IPS-18a (cell line): ENCODE results near the gene IFIH1.

Experiments used
- H3K27ac ChIP-seq: one replicate; pipeline ENCODE4 v1.5.1; 2013; ENCODE audit warnings: low read length
- H3K27me3 ChIP-seq: one replicate; pipeline ENCODE4 v1.6.1; 2013; ENCODE audit warnings: mild to moderate bottlenecking, low read length; ENCODE audit not compliant: control insufficient read depth, insufficient read depth
- H3K36me3 ChIP-seq: one replicate; pipeline ENCODE4 v1.6.1; 2013; ENCODE audit warnings: low read depth, low read length; ENCODE audit not compliant: control insufficient read depth
- H3K4me1 ChIP-seq: one replicate; pipeline ENCODE4 v1.6.1; 2013; ENCODE audit warnings: low read depth, low read length; ENCODE audit not compliant: control insufficient read depth
- H3K4me3 ChIP-seq: one replicate; pipeline ENCODE4 v1.5.1; 2013; ENCODE audit warnings: low read length
- H3K9ac ChIP-seq: one replicate; pipeline ENCODE4 v1.6.1; 2013; ENCODE audit warnings: mild to moderate bottlenecking, low read length, moderate library complexity
- H3K9me3 ChIP-seq: one replicate; pipeline ENCODE4 v1.6.1; 2013; ENCODE audit warnings: low read depth, low read length; ENCODE audit not compliant: control insufficient read depth

IFIH1 gene

DNA sequence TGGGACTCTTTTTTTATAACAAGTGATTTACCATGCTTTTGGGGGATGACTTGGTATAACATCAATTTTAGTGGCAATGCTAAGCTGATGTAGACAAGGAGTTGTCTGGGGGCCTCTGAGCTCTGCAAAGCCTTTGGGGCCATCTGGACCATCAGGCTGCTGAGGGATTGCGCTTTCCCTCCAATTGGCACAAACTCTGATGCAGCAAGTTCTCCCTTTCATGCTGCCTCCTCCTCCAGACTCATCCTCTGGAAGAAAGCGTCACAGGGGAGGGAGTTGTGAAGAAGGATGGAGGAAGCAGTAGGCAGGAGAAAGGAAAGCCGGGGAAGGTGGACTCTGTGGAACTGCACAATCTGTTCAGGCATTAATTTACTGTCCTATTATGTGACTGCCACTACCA, 65.0 kb downstream of the IFIH1 start:
- Histone ChIP-seq H3K4me1 (no peaks in the 10 kb centered on the region), H3K27me3 (no peaks in the 10 kb centered on the region), H3K9me3 (no peaks in the 10 kb centered on the region), H3K36me3 (no peaks in the 10 kb centered on the region), H3K9ac (no peak overlapping the region), H3K27ac (no peak overlapping the region), H3K4me3 (no peak overlapping the region)

DNA sequence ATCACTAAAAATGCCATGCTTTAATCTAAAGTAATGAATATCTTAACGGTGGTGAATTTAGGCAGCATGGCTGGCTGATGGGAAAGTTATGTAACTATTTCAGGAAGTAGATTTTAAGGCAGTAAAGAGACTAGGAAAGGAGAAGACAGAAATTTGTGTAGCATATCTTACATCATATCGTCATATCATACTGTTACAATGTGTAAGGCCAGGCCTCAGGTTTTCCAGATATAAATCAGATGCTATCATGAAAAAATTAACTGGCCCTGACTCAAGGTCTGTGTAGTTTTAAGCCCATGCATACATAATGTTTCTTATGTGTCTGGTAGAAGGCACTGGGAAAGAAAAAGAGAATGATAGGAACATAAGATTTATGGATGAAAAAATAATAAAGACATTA, 66.3 kb downstream of the IFIH1 start:
- H3K4me3 ChIP-seq: no peak overlapping the region
- H3K36me3 ChIP-seq: no peaks in the 10 kb centered on the region
- no peak overlapping the region for H3K27ac ChIP-seq
- H3K4me1 ChIP-seq: no peaks in the 10 kb centered on the region
- H3K9me3 ChIP-seq: no peaks in the 10 kb centered on the region
- H3K27me3 ChIP-seq: no peaks in the 10 kb centered on the region
- H3K9ac ChIP-seq: no peak overlapping the region

DNA sequence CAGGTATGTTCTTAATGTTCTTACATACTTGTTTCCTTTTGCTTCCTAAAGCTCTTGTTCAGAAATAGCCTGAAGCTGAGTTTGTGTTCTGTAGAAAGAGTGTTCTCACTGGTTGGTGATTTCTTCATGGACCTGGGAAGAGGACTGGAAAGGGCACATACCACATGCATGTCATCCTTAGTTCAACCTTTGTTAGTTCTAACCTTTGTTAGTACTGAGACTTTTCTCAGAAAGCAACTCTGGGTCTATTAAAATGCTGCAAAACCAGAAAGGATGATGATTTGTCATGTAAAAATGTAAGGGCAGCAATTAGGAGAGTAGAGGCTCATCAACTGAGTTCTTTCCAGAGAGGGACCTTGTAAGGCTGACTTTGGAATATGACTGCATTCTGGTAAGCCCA, 72.7 kb downstream of the IFIH1 start:
- no peaks in the 10 kb centered on the region for H3K4me1 ChIP-seq
- no peaks in the 10 kb centered on the region for H3K9me3 ChIP-seq
- no peaks in the 10 kb centered on the region for H3K36me3 ChIP-seq
- H3K4me3 ChIP-seq: no peak overlapping the region
- H3K9ac ChIP-seq: no peak overlapping the region
- no peak overlapping the region for H3K27ac ChIP-seq
- no peaks in the 10 kb centered on the region for H3K27me3 ChIP-seq

DNA sequence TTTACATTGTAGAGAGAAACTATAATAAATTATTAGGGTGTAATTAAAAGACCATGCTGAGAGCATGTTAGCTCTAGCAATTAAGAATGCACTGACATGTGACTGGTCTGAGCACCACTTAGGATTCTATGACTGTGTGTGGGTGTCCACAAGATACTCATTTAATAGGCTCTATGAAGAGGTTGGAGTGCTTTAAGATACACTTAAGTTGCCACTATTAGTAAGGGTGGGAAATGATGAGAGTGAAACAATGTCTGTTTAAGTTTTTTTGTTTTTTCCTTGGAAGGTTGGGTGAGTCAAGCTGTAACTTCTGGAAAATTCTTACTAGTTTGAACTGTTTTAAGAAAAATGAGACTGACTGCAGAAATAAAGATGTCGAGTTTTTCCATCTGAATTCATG, 73.4 kb downstream of the IFIH1 start:
- no peak overlapping the region for H3K27ac ChIP-seq
- H3K27me3 ChIP-seq: no peaks in the 10 kb centered on the region
- H3K36me3 ChIP-seq: no peaks in the 10 kb centered on the region
- no peak overlapping the region for H3K4me3 ChIP-seq
- H3K9me3 ChIP-seq: no peaks in the 10 kb centered on the region
- no peak overlapping the region for H3K9ac ChIP-seq
- no peaks in the 10 kb centered on the region for H3K4me1 ChIP-seq

DNA sequence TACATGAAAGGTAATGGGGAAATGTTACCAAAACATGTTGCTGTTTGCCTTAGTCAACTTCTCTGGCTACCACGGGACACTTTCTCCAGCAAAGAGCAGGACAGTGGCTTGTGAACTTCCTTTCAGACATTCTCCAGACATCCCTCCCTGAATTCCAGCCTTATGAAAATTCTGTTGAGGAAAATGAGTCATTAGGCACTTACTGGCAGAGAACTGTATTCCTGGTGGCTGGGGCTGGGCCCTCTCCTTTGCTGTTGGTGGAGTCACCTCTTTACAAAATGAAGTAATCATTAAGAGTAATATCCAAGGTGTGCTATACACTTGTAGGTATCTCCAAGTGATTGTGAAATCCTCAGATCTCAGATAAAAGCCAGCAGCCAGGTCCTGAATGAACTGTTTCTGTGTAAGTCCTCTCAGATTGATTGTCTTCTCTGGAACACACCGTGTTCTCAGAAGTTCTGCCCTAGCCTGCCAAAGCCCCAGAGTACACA, 73.9 kb downstream of the IFIH1 start:
- Histone ChIP-seq H3K27ac (no peak overlapping the region), H3K9me3 (no peaks in the 10 kb centered on the region), H3K9ac (no peak overlapping the region), H3K27me3 (no peaks in the 10 kb centered on the region), H3K4me3 (no peak overlapping the region), H3K36me3 (no peaks in the 10 kb centered on the region), H3K4me1 (no peaks in the 10 kb centered on the region)

DNA sequence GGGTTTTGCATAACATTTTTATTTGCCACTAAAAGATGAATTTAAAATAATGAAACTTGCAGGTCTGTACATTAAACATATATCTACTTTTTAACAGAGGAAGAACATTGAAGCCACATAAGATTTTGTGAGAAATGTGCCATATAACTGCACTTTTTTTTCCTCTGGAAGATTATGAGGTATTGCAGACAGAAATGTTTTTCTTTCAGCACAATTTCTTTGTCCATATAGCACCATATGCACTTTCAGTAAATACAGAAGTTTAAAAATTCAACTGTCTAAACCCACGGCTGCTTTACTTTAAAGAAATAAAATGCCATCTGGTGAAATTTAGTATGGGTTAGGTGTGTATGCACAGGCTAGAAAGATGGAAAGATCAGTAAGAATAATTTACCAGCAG, 74.8 kb downstream of the IFIH1 start:
- Histone ChIP-seq H3K27ac (no peak overlapping the region), H3K9me3 (no peaks in the 10 kb centered on the region), H3K4me3 (no peak overlapping the region), H3K36me3 (no peaks in the 10 kb centered on the region), H3K27me3 (no peaks in the 10 kb centered on the region), H3K4me1 (no peaks in the 10 kb centered on the region), H3K9ac (no peak overlapping the region)

DNA sequence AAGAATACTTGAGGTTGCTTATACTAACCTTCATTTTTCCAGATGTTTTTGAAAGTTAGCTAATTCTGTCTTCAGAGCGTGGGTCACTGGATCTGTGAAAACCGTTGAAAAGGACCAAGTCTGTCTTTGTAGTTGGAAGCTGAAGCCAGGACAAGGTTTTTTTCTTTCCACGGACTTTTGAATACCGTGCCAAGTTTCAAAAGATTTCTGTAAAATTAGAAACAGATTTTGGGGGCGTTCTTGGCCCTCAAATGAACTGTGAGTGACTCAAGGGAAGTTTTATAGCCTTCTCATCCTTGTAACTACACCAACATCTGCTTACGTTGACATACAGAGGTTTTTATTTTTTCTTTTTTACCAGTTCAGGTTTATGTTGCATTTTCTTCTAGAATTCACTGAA, 75.2 kb downstream of the IFIH1 start, which contains the start of gene FAP:
FAP (minus strand) TSS at position 152 of the 400 bp plus-strand sequence; CDS start at position 34, 118 bp downstream.
- Histone ChIP-seq H3K36me3 (no peaks in the 10 kb centered on the region), H3K4me1 (no peaks in the 10 kb centered on the region), H3K27me3 (no peaks in the 10 kb centered on the region), H3K9me3 (no peaks in the 10 kb centered on the region), H3K9ac (no peak within 1 kb of the TSS), H3K27ac (no peak within 1 kb of the TSS), H3K4me3 (no peak within 1 kb of the TSS)

DNA sequence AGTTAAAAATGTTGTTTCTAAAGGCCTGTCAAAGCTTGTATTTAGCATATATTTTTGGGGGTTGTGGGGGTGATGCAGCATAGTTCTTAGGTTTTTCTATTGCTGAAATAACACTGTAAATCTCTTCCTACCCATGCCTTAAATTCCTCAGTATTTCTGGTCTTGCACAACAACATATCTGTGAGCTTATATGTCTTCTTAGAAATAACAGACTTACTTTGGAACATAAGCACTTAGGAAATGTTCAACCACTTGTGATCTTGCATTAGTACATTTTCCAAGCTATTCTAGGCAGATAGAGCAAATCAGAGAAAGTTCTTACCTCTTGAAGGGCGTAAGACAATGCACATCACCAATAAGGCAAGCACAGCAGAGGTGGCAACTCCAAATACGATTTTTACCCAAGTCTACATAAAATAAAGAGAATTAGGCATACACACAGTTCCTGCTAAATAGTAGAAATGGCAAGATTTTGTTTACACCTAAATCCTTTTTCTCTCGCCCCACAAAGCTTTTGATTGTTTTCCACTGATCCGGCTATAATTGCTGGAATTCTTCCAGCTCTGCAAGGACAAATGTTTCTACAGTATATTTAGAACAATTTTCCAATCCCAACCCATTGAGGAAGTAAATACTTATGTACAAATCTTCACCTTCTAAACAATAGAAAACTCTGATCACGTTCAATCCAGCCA, 75.8 kb downstream of the IFIH1 start:
- no peak overlapping the region for H3K9ac ChIP-seq
- H3K9me3 ChIP-seq: no peaks in the 10 kb centered on the region
- no peaks in the 10 kb centered on the region for H3K36me3 ChIP-seq
- H3K4me3 ChIP-seq: no peak overlapping the region
- no peak overlapping the region for H3K27ac ChIP-seq
- H3K4me1 ChIP-seq: no peaks in the 10 kb centered on the region
- no peaks in the 10 kb centered on the region for H3K27me3 ChIP-seq

DNA sequence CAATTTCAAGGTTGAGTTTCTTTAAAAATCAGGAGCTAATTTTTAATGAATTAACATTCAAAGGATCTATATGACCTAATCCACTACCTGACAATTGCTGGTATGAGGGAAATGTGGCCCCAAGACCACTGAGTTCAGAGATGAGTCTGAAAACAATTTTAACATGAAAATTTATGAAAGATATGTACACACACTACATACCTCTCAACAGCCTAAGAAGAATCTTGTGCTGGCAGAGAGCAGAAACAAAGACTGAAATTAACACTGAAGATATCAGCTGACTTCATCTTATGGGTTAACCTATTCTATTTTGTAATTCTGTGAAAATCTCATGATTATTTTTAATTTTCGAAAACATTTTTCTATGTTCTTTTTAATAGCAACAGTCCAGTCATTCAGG, 76.9 kb downstream of the IFIH1 start:
- Histone ChIP-seq H3K36me3 (no peaks in the 10 kb centered on the region), H3K4me1 (no peaks in the 10 kb centered on the region), H3K4me3 (no peak overlapping the region), H3K9ac (no peak overlapping the region), H3K27me3 (no peaks in the 10 kb centered on the region), H3K27ac (no peak overlapping the region), H3K9me3 (no peaks in the 10 kb centered on the region)

DNA sequence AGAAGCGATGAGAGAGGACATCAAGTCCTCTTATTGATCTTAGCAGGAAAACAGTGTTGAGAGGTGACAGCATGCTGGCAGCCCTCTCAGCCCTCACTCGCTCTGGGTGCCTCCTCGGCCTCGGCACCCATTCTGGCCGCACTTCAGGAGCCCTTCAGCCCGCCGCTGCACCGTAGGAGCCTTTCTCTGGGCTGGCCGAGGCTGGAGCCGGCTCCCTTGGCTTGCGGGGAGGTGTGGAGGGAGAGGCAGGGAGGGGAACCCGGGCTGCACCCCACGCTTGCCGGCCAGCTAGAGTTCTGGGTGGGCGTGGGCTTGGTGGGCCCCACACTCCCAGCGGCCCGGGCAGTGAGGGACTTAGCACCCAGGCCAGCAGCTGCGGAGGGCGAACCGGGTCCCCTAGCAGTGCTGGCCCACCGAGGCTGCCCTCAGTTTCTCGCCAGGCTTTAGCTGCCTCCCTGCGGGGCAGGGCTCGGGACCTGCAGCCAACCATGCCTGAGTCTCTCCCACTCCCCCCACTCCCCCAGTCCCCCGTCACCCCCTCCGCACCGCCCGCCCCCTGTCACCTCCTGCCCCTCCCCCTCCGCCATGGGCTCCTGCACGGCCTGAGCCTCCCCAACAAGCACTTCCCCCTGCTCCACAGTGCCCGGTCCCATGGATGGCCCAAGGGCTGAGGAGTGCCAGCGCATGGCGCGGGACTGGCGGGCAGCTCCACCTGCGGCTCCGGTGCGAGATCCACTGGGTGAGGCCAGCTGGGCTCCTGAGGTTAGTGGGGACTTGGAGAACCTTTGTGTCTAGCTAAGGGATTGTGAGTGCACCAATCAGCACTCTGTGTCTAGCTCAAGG, 83.6 kb downstream of the IFIH1 start:
- no peak overlapping the region for H3K27ac ChIP-seq
- H3K4me1 ChIP-seq: no peaks in the 10 kb centered on the region
- H3K9ac ChIP-seq: no peak overlapping the region
- H3K4me3 ChIP-seq: no peak overlapping the region
- H3K27me3 ChIP-seq: no peaks in the 10 kb centered on the region
- no peaks in the 10 kb centered on the region for H3K9me3 ChIP-seq
- H3K36me3 ChIP-seq: no peaks in the 10 kb centered on the region

DNA sequence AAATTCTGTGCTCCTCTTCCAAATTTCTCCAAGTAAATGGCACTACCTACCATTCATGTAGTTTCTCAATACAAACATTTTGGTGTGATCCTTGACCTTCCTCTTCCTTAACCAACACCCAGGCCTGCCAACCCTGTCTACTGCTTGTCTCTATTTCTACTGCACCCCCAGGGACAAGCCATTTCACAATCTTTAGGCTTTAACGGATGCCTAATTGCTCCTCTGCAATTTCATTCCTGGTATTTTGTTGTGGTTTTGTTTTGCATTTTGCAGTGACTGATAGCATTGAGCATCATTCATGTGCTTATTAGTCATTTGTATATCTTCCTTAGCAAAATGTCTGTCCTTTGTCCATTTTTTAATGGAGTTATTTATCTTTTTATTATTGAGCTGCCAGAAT, 85.3 kb downstream of the IFIH1 start:
- H3K36me3 ChIP-seq: no peaks in the 10 kb centered on the region
- H3K9ac ChIP-seq: no peak overlapping the region
- no peaks in the 10 kb centered on the region for H3K27me3 ChIP-seq
- H3K4me1 ChIP-seq: no peaks in the 10 kb centered on the region
- no peaks in the 10 kb centered on the region for H3K9me3 ChIP-seq
- no peak overlapping the region for H3K4me3 ChIP-seq
- H3K27ac ChIP-seq: no peak overlapping the region

DNA sequence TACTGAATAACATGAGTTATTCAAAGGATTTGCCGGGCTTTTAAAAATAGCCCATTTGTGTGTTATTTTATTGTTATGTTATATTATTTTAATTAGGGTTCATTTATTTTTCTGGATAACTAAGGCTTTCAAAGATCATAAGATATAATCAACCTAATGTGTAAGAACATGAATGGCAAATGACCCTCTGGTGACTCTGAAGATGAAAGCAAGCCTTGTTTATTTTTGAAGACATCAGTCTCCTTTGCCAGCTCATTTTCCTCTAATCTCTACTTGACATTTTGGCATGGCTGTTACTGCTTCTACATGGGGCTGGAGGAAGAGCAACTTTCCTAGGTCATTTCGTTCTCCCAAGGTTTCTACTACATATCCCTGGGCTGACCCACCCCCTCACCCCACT, 85.8 kb downstream of the IFIH1 start:
- Histone ChIP-seq H3K9ac (no peak overlapping the region), H3K27ac (no peak overlapping the region), H3K36me3 (no peaks in the 10 kb centered on the region), H3K27me3 (no peaks in the 10 kb centered on the region), H3K9me3 (no peaks in the 10 kb centered on the region), H3K4me3 (no peak overlapping the region), H3K4me1 (no peaks in the 10 kb centered on the region)
